SK-N-SH (cell line): ENCODE results near the gene VPS4B. TPM values are rescaled to one million over a fixed set of nuclear protein-coding genes. Genes with fewer than 3 reads are reported as not detected.

Experiments used
- CTCF ChIA-PET: fragments of 300-600, 350-600 bp; formaldehyde crosslinking; extraction: SDS; loops from one replicate; lab custom pipeline; 2021; lab: Yijun Ruan, JAX
- POLR2A ChIA-PET: fragments of 350-600 bp; sonication (Branson Sonifier 250); formaldehyde crosslinking; extraction: SDS; loops from one replicate; lab custom pipeline; 2020; ENCODE audit warnings: antibody characterized with exemption, inconsistent platforms; lab: Yijun Ruan, JAX
- DNase-seq: peaks from one replicate; pipeline ENCODE4 v3.0.0; 2012
- H2AFZ ChIP-seq: fragments of 200-600 bp; sonication (generic); 2 replicates; pipeline ENCODE4 v1.8.1; 2016; ENCODE audit warnings: antibody characterized with exemption, mild to moderate bottlenecking, low read depth
- H3F3A ChIP-seq: fragments of 200-600 bp; sonication (generic); replicated peaks from 2 replicates; pipeline ENCODE3; 2016; ENCODE audit warnings: antibody characterized with exemption, mild to moderate bottlenecking; ENCODE audit not compliant: insufficient read depth
- H3K27ac ChIP-seq, 2 experiments: fragments of 200-500 bp in 1 of 2; fragments of 200-600 bp in 1 of 2; sonication (Bioruptor generic) in 1 of 2; sonication (generic), shearing (Covaris generic) in 1 of 2; 2 replicates each; pipeline versions ENCODE4 v1.5.1 to v1.6.1; 2014 to 2016; ENCODE audit warnings: low read depth in 2 of 2, inconsistent platforms in 1 of 2, low read length in 1 of 2, mild to moderate bottlenecking in 1 of 2, mixed read lengths in 1 of 2
- H3K27me3 ChIP-seq: fragments of 200-600 bp; sonication (generic), shearing (Covaris generic); 2 replicates; pipeline ENCODE4 v1.6.1; 2016; ENCODE audit warnings: mixed run types; ENCODE audit not compliant: insufficient read depth
- H3K36me3 ChIP-seq, 2 experiments: fragments of 200-500 bp in 1 of 2; fragments of 200-600 bp in 1 of 2; sonication (Bioruptor generic) in 1 of 2; sonication (generic) in 1 of 2; replicated peaks in 1 of 2; 2 replicates each; pipeline versions ENCODE3 to v1.5.1; 2014 to 2016; ENCODE audit warnings: low read length in 1 of 2, mild to moderate bottlenecking in 1 of 2; ENCODE audit not compliant: insufficient read depth in 2 of 2, control insufficient read depth in 1 of 2
- H3K4me1 ChIP-seq, 2 experiments: fragments of 200-500 bp in 1 of 2; fragments of 200-600 bp in 1 of 2; sonication (Bioruptor generic) in 1 of 2; sonication (generic), shearing (Covaris generic) in 1 of 2; 2 replicates each; pipeline versions ENCODE4 v1.5.1 to v1.6.1; 2014 to 2016; ENCODE audit warnings: low read depth in 1 of 2, low read length in 1 of 2, mixed run types in 1 of 2; ENCODE audit not compliant: insufficient read depth in 2 of 2, control insufficient read depth in 1 of 2
- H3K4me2 ChIP-seq: fragments of 200-600 bp; sonication (generic), shearing (Covaris generic); 2 replicates; pipeline ENCODE4 v1.6.1; 2017; ENCODE audit warnings: mixed run types
- H3K4me3 ChIP-seq, 2 experiments: fragments of 200-500 bp in 1 of 2; fragments of 200-600 bp in 1 of 2; sonication (Bioruptor generic) in 1 of 2; sonication (generic), shearing (Covaris generic) in 1 of 2; 2 replicates each; pipeline versions ENCODE4 v1.5.1 to v1.8.1; 2014 to 2016; ENCODE audit warnings: low read depth in 2 of 2, inconsistent platforms in 1 of 2, low read length in 1 of 2, mild to moderate bottlenecking in 1 of 2, mixed read lengths in 1 of 2, moderate library complexity in 1 of 2
- H3K79me2 ChIP-seq: fragments of 200-600 bp; sonication (generic); 2 replicates; pipeline ENCODE4 v1.8.1; 2017; ENCODE audit warnings: mild to moderate bottlenecking; ENCODE audit not compliant: insufficient read depth
- H3K9ac ChIP-seq: fragments of 200-600 bp; sonication (generic); 2 replicates; pipeline ENCODE4 v1.6.1; 2017; ENCODE audit warnings: mixed run types
- H3K9me2 ChIP-seq: fragments of 200-600 bp; sonication (generic); 2 replicates; pipeline ENCODE4 v1.6.1; 2017; ENCODE audit warnings: mixed run types
- H3K9me3 ChIP-seq: fragments of 200-600 bp; sonication (generic); 2 replicates; pipeline ENCODE4 v1.6.1; 2017; ENCODE audit warnings: mixed run types, mild to moderate bottlenecking, moderate library complexity
- H4K20me1 ChIP-seq: fragments of 200-600 bp; sonication (generic); 2 replicates; pipeline ENCODE4 v1.6.1; 2017; ENCODE audit warnings: mild to moderate bottlenecking, mixed run types; ENCODE audit not compliant: insufficient read depth
- CTCF ChIP-seq: fragments of 200-600 bp; sonication (generic); IDR thresholded peaks from 2 replicates; pipeline ENCODE4 v1.6.1; 2017; ENCODE audit warnings: antibody characterized with exemption, mild to moderate bottlenecking, moderate library complexity
- FOXJ3 ChIP-seq: sonication (generic); formaldehyde crosslinking; IDR thresholded peaks from 2 replicates; pipeline ENCODE4 v1.5.1; 2020; ENCODE audit warnings: mild to moderate bottlenecking, missing genetic modification reagents
- GABPA ChIP-seq: IDR thresholded peaks from 2 replicates; pipeline ENCODE4 v1.4.0; 2012; ENCODE audit warnings: low read depth, mild to moderate bottlenecking
- IRF3 ChIP-seq: fragments of 150-350 bp; IDR thresholded peaks from 2 replicates; pipeline ENCODE4 v1.6.1; 2016; ENCODE audit warnings: mild to moderate bottlenecking, low read depth, low read length
- MEF2A ChIP-seq: IDR thresholded peaks from 2 replicates; pipeline ENCODE4 v1.4.0; 2012; ENCODE audit warnings: low read depth, borderline replicate concordance
- MXI1 ChIP-seq: IDR thresholded peaks from 2 replicates; pipeline ENCODE4 v1.6.1; 2012; ENCODE audit warnings: mild to moderate bottlenecking, low read depth, low read length, improper control_type of control experiment
- NRF1 ChIP-seq: IDR thresholded peaks from 2 replicates; pipeline ENCODE4 v1.6.1; 2012; ENCODE audit warnings: low read depth, mild to moderate bottlenecking, low read length
- PBX3 ChIP-seq: IDR thresholded peaks from 2 replicates; pipeline ENCODE4; 2012
- RAD21 ChIP-seq: IDR thresholded peaks from 2 replicates; pipeline ENCODE4 v1.6.1; 2012; ENCODE audit warnings: mild to moderate bottlenecking, low read length
- RCOR1 ChIP-seq: fragments of 150-350 bp; IDR thresholded peaks from 2 replicates; pipeline ENCODE4 v1.6.1; 2017; ENCODE audit warnings: antibody characterized with exemption, low read length
- RFX5 ChIP-seq: IDR thresholded peaks from 2 replicates; pipeline ENCODE4 v1.6.1; 2012; ENCODE audit warnings: mild to moderate bottlenecking, improper control_type of control experiment, low read length
- RXRA ChIP-seq: IDR thresholded peaks from 2 replicates; pipeline ENCODE4 v1.4.0; 2012; ENCODE audit warnings: low read depth, mild to moderate bottlenecking, borderline replicate concordance
- SIN3A ChIP-seq: IDR thresholded peaks from 2 replicates; pipeline ENCODE4 v1.6.1; 2012; ENCODE audit warnings: low read depth, mild to moderate bottlenecking, low read length, moderate library complexity, borderline replicate concordance
- TAF1 ChIP-seq: IDR thresholded peaks from 2 replicates; pipeline ENCODE4 v1.6.1; 2012; ENCODE audit warnings: low read depth, mild to moderate bottlenecking, low read length, moderate library complexity, borderline replicate concordance
- TCF12 ChIP-seq: IDR thresholded peaks from 2 replicates; pipeline ENCODE4 v1.4.0; 2012
- USF1 ChIP-seq: IDR thresholded peaks from 2 replicates; pipeline ENCODE4 v1.4.0; 2012; ENCODE audit warnings: low read depth, borderline replicate concordance
- YY1 ChIP-seq: IDR thresholded peaks from 2 replicates; pipeline ENCODE4 v1.4.0; 2012; ENCODE audit warnings: low read depth, mild to moderate bottlenecking
- ZBTB33 ChIP-seq: IDR thresholded peaks from 2 replicates; pipeline ENCODE4 v1.4.0; 2012; ENCODE audit warnings: low read depth, borderline replicate concordance
- WGBS: methylation state at CpG from one replicate; pipeline ENCODE4 v1.1.6; 2017; ENCODE audit warnings: low lambda C conversion rate; 5-methylcytosine and 5-hydroxymethylcytosine counted together
- polyA plus RNA-seq, 3 experiments: library from polyadenylated mRNA; depleted of rRNA; stranded (reverse); fragments of >200 nt; gene quantifications; 2 replicates each; pipeline ENCODE4 v1.2.3, GENCODE V29; 2012

The VPS4B gene
- polyA plus RNA-seq, 1 of the 3 experiments (the other 2 are of a cell fraction), result 15.0 TPM

GRCh38 chr18:63440881-63441280, 18.6 kb upstream of the VPS4B start:
- Histone ChIP-seq H3K36me3 (no peaks in the 10 kb centered on the region), H3K9ac (no peak overlapping the region), H3K27me3 (no peaks in the 10 kb centered on the region), H2AFZ (no peak overlapping the region), H3K4me1 (0 out of 4 replicates have a peak, but pooled peaks cover 0 to 6% of the 10 kb centered on the region in 2 experiments), H3K4me3 (no peak overlapping the region), H3K9me3 (no peaks in the 10 kb centered on the region), H3F3A (peaks cover 10% of the 10 kb centered on the region), H3K79me2 (no peaks in the 10 kb centered on the region), H3K4me2 (no peak overlapping the region), H4K20me1 (no peaks in the 10 kb centered on the region), H3K9me2 (no peaks in the 10 kb centered on the region), H3K27ac (no peak overlapping the region)
- no peak for TF ChIP-seq MXI1
- TF ChIP-seq GABPA, result no peak
- TF ChIP-seq RXRA, result no peak
- no peak for TF ChIP-seq YY1
- no peak for TF ChIP-seq TCF12
- no peak for TF ChIP-seq RAD21
- no peak for TF ChIP-seq CTCF
- no peak for TF ChIP-seq ZBTB33
- TF ChIP-seq NRF1, result no peak
- ChIA-PET CTCF (interaction anchor here (6.7 kb wide), 1 partner anchor 424 kb away, joined by 66 read pairs; no protein-coding TSS in a partner anchor), POLR2A (no interaction called here)
- DNase-seq, result no peak
- 65% methylated on average over 5 of the region's 5 CpGs for WGBS

GRCh38 chr18:63440219-63440618, 17.9 kb upstream of the VPS4B start:
- ChIA-PET POLR2A (no interaction called here), CTCF (interaction anchor here (0.7 to 6.7 kb wide), 10 partner anchors 99 to 1014 kb away, joined by 3 to 66 read pairs (median 6); no protein-coding TSS in a partner anchor)
- Histone ChIP-seq H2AFZ (no peak overlapping the region), H3K27ac (no peak overlapping the region), H3K9me2 (no peaks in the 10 kb centered on the region), H3K4me2 (no peak overlapping the region), H3K27me3 (no peaks in the 10 kb centered on the region), H3K4me1 (0 out of 4 replicates have a peak, but pooled peaks cover 0 to 6% of the 10 kb centered on the region in 2 experiments), H3K79me2 (no peaks in the 10 kb centered on the region), H4K20me1 (no peaks in the 10 kb centered on the region), H3F3A (peaks cover 10% of the 10 kb centered on the region), H3K9ac (no peak overlapping the region), H3K9me3 (no peaks in the 10 kb centered on the region), H3K4me3 (no peak overlapping the region), H3K36me3 (no peaks in the 10 kb centered on the region)
- WGBS, result 17% methylated on average over 1 of the region's 1 CpG
- no peak for DNase-seq
- TF ChIP-seq USF1, result no peak
- TF ChIP-seq RFX5, result no peak
- no peak for TF ChIP-seq MEF2A
- TF ChIP-seq YY1, result no peak
- TF ChIP-seq RXRA, result no peak
- TF ChIP-seq RCOR1, result no peak
- TF ChIP-seq FOXJ3 (CRISPR knock-in tag), result no peak
- no peak for TF ChIP-seq PBX3
- TF ChIP-seq IRF3, result no peak
- TF ChIP-seq SIN3A, result no peak
- TF ChIP-seq CTCF, result no peak
- no peak for TF ChIP-seq TAF1
